K562 (cell line): ENCODE data around the gene UHRF1. TPM values are rescaled to one million over a fixed set of nuclear protein-coding genes. Genes with fewer than 3 reads are reported as not detected.
A peak's percentile ranks its signal among the peaks of the same experiment; 100 is the strongest.

ENCODE experiments used
- E2F1 ChIP-seq: sonication (generic); formaldehyde crosslinking; IDR thresholded peaks from 2 replicates; pipeline ENCODE4 v1.8.1; 2023; ENCODE audit warnings: mild to moderate bottlenecking, missing genetic modification reagents, moderate library complexity
- FOXA1 ChIP-seq: fragments of 450-650 bp; IDR thresholded peaks from 2 replicates; pipeline ENCODE4 v1.6.1; 2016; ENCODE audit warnings: mild to moderate bottlenecking, borderline replicate concordance
- GATAD2B ChIP-seq: fragments of 450-650 bp; IDR thresholded peaks from 2 replicates; pipeline ENCODE4 v1.6.1; 2017; ENCODE audit warnings: mild to moderate bottlenecking, borderline replicate concordance
- HES1 ChIP-seq: fragments of 450-650 bp; IDR thresholded peaks from 2 replicates; pipeline ENCODE4 v1.6.1; 2016; ENCODE audit warnings: low read depth, mild to moderate bottlenecking, moderate library complexity
- NELFE ChIP-seq: IDR thresholded peaks from 2 replicates; pipeline ENCODE4 v1.6.1; 2011; ENCODE audit warnings: mild to moderate bottlenecking; ENCODE audit not compliant: insufficient read depth, insufficient read length
- PML ChIP-seq: IDR thresholded peaks from 2 replicates; pipeline ENCODE4 v1.6.1; 2012; ENCODE audit warnings: low read length, inconsistent platforms
- PURB ChIP-seq: sonication (generic); formaldehyde crosslinking; IDR thresholded peaks from 2 replicates; pipeline ENCODE4 v1.9.0; 2021; ENCODE audit warnings: low read depth, mild to moderate bottlenecking, missing genetic modification reagents
- SIN3B ChIP-seq: fragments of 450-650 bp; IDR thresholded peaks from 2 replicates; pipeline ENCODE4 v1.6.1; 2017; ENCODE audit warnings: low read depth, mild to moderate bottlenecking, moderate library complexity
- THAP12 ChIP-seq: fragments of 250-450 bp; sonication (Bioruptor Pico); IDR thresholded peaks from 2 replicates; pipeline ENCODE4 v1.9.0; 2021; ENCODE audit warnings: mild to moderate bottlenecking, inconsistent platforms
- ZBTB40 ChIP-seq, 2 experiments: fragments of 450-650 bp in 1 of 2; sonication (generic) in 1 of 2; formaldehyde crosslinking in 1 of 2; IDR thresholded peaks; 2 replicates each; pipeline versions ENCODE4 v1.7.1 to v1.9.0; 2016 to 2022; ENCODE audit warnings: inconsistent platforms in 1 of 2, mild to moderate bottlenecking in 1 of 2, missing genetic modification reagents in 1 of 2
- ZC3H11A ChIP-seq: IDR thresholded peaks from 2 replicates; pipeline ENCODE4 v1.6.1; 2012; ENCODE audit warnings: low read depth, low read length, improper control_type of control experiment
- ZNF197 ChIP-seq: fragments of 200-800 bp; sonication (Bioruptor generic); IDR thresholded peaks from 2 replicates; pipeline ENCODE4 v1.6.1; 2016; ENCODE audit warnings: low read depth, missing genetic modification characterization, missing compliant biosample characterization
- ZNF57 ChIP-seq: fragments of 450-650 bp; formaldehyde crosslinking; IDR thresholded peaks from 2 replicates; pipeline ENCODE4 v1.4.0; 2020; ENCODE audit warnings: mild to moderate bottlenecking, moderate library complexity
- polyA plus RNA-seq, 8 experiments: library from polyadenylated mRNA; depleted of rRNA in 4 of 8; stranded (reverse) in 5 of 8; unstranded in 3 of 8; fragments of >200 nt; fragmentation: Nextera tagmentation in 2 of 8; fragmentation: Illumina TruSeq in 1 of 8; extraction: Ambion mirVana in 2 of 8; extraction: Trizol in 1 of 8; gene quantifications; 2 replicates each; pipeline versions ENCODE4 v1.2.1 to v1.2.3, GENCODE V29; 2011 to 2014; ENCODE audit warnings: inconsistent platforms in 1 of 8, missing spikeins in 1 of 8
- total RNA-seq, 7 experiments: library from RNA; depleted of rRNA in 6 of 7; stranded (reverse); fragments of >200 nt in 6 of 7; fragmentation: Illumina TruSeq in 2 of 7; extraction: Trizol in 2 of 7; gene quantifications; 2 replicates each; pipeline versions ENCODE4 v1.2.1 to v1.2.3, GENCODE V29; 2011 to 2021; ENCODE audit warnings: low replicate concordance in 1 of 7

Gene UHRF1
- total and polyA plus RNA-seq, 9 of the 15 experiments (the other 6 are each of a cell fraction or from before 2014, with no cell fraction given) = 6.0 to 101 (median 30.9) TPM

GRCh38 chr19:4909156-4909896 lies at the start of gene UHRF1 (continued):
- TF ChIP-seq ZBTB40 (IDR thresholded peaks at IDR 0.05) (0 out of 2 replicates have a peak, but pooled peaks have one; percentile 35), ZBTB40 (CRISPR knock-in tag; IDR thresholded peaks at IDR 0.05) (no peak), E2F1 (CRISPR knock-in tag) (peak; percentile 75; the same call in 1 of the 2 replicates), PURB (no peak), PML (no peak), SIN3B (0 out of 2 replicates have a peak, but pooled peaks have one; percentile 31), NELFE (no peak), ZNF57 (no peak), ZNF197 (no peak), GATAD2B (no peak; the same call in 1 of the 2 replicates), HES1 (no peak), FOXA1 (no peak), THAP12 (CRISPR knock-in tag) (no peak), ZC3H11A (no peak)
